Dendritic cell treated with granulocyte-macrophage colony-stimulating factor and Interleukin-4, amounts not matched to agents 40 ng/mL and 50 ng/mL, for 4 days (primary cell): ENCODE measurements around the gene HOXA9.

ENCODE experiments used
- H3K27ac Mint-ChIP-seq: one replicate; pipeline ENCODE4 v1.8.0; 2022; ENCODE audit warnings: mild to moderate bottlenecking, mixed read lengths
- H3K27me3 Mint-ChIP-seq: one replicate; pipeline ENCODE4 v1.8.0; 2022; ENCODE audit warnings: mild to moderate bottlenecking, mixed read lengths
- H3K36me3 Mint-ChIP-seq: one replicate; pipeline ENCODE4 v1.8.0; 2022; ENCODE audit warnings: low read depth, mixed read lengths
- H3K4me1 Mint-ChIP-seq: one replicate; pipeline ENCODE4 v1.8.0; 2022; ENCODE audit warnings: low read depth, mixed read lengths
- H3K4me3 Mint-ChIP-seq: one replicate; pipeline ENCODE4 v1.8.0; 2022; ENCODE audit warnings: mild to moderate bottlenecking, moderate library complexity, mixed read lengths
- H3K9me3 Mint-ChIP-seq: one replicate; pipeline ENCODE4 v1.8.0; 2022; ENCODE audit warnings: mixed read lengths
- intact Hi-C: fragments of 100-400 bp; cut with micrococcal nuclease; formaldehyde crosslinking; loops from one replicate; pipeline ENCODE4 v1.15.0; 2022

The HOXA9 gene

GRCh38 chr7:27196287-27196767 lies 31.0 kb upstream of the HOXA9 start:
- no peaks in the 10 kb centered on the region for H3K36me3 Mint-ChIP-seq
- intact Hi-C loops = loop anchor here (1.0 to 5.0 kb wide), 4 partner anchors 380 to 826 kb away; no protein-coding TSS in a partner anchor
- peaks cover 48% of the 10 kb centered on the region for H3K4me1 Mint-ChIP-seq
- H3K27me3 Mint-ChIP-seq = peaks cover 81% of the 10 kb centered on the region
- H3K9me3 Mint-ChIP-seq = no peaks in the 10 kb centered on the region
- no peak overlapping the region for H3K27ac Mint-ChIP-seq
- no peak overlapping the region for H3K4me3 Mint-ChIP-seq

GRCh38 chr7:27194686-27195379 lies 29.5 kb upstream of the HOXA9 start:
- Mint-ChIP-seq H3K9me3 (no peaks in the 10 kb centered on the region), H3K4me3 (no peak overlapping the region), H3K27me3 (peaks cover 83% of the 10 kb centered on the region), H3K36me3 (no peaks in the 10 kb centered on the region), H3K4me1 (peaks cover 38% of the 10 kb centered on the region), H3K27ac (no peak overlapping the region)
- intact Hi-C loops = loop anchor here (5.0 kb wide), 3 partner anchors 577 to 892 kb away; no protein-coding TSS in a partner anchor

GRCh38 chr7:27194002-27194352 lies 28.6 kb upstream of the HOXA9 start:
- intact Hi-C loops = loop anchor here (5.0 kb wide), 1 partner anchor 893 kb away; no protein-coding TSS in a partner anchor
- H3K4me3 Mint-ChIP-seq = no peak overlapping the region
- no peaks in the 10 kb centered on the region for H3K36me3 Mint-ChIP-seq

GRCh38 chr7:27193335-27194001 lies 28.1 kb upstream of the HOXA9 start:
- H3K27ac Mint-ChIP-seq = no peak overlapping the region

More at GRCh38 chr7:27194002-27194352, 28.6 kb upstream of the HOXA9 start:
- H3K9me3 Mint-ChIP-seq = no peaks in the 10 kb centered on the region
- no peak overlapping the region for H3K27ac Mint-ChIP-seq
- peaks cover 86% of the 10 kb centered on the region for H3K27me3 Mint-ChIP-seq
- H3K4me1 Mint-ChIP-seq = peaks cover 40% of the 10 kb centered on the region

GRCh38 chr7:27192546-27193334 lies 27.4 kb upstream of the HOXA9 start:
- H3K36me3 Mint-ChIP-seq = no peaks in the 10 kb centered on the region
- intact Hi-C loops = loop anchor here (5.0 kb wide), 1 partner anchor 895 kb away; no protein-coding TSS in a partner anchor
- H3K27me3 Mint-ChIP-seq = peaks cover 86% of the 10 kb centered on the region
- H3K4me3 Mint-ChIP-seq = peak overlapping the region; percentile 63
- no peaks in the 10 kb centered on the region for H3K9me3 Mint-ChIP-seq
- H3K27ac Mint-ChIP-seq = no peak overlapping the region
- peaks cover 40% of the 10 kb centered on the region for H3K4me1 Mint-ChIP-seq

More at GRCh38 chr7:27193335-27194001, 28.1 kb upstream of the HOXA9 start:
- no peaks in the 10 kb centered on the region for H3K36me3 Mint-ChIP-seq
- no peak overlapping the region for H3K4me3 Mint-ChIP-seq
- intact Hi-C loops = loop anchor here (5.0 kb wide), 1 partner anchor 894 kb away; no protein-coding TSS in a partner anchor
- no peaks in the 10 kb centered on the region for H3K9me3 Mint-ChIP-seq
- H3K4me1 Mint-ChIP-seq = peaks cover 40% of the 10 kb centered on the region
- H3K27me3 Mint-ChIP-seq = peaks cover 86% of the 10 kb centered on the region

GRCh38 chr7:27191833-27192545 lies 26.7 kb upstream of the HOXA9 start:
- peaks cover 39% of the 10 kb centered on the region for H3K4me1 Mint-ChIP-seq
- intact Hi-C loops = loop anchor here (5.0 kb wide), 1 partner anchor 895 kb away; no protein-coding TSS in a partner anchor

GRCh38 chr7:27191161-27191731 lies 25.9 kb upstream of the HOXA9 start:
- Mint-ChIP-seq H3K27me3 (peaks cover 90% of the 10 kb centered on the region), H3K4me1 (peaks cover 42% of the 10 kb centered on the region), H3K27ac (no peak overlapping the region)

More at GRCh38 chr7:27191833-27192545, 26.7 kb upstream of the HOXA9 start:
- peaks cover 89% of the 10 kb centered on the region for H3K27me3 Mint-ChIP-seq
- H3K36me3 Mint-ChIP-seq = no peaks in the 10 kb centered on the region
- H3K9me3 Mint-ChIP-seq = no peaks in the 10 kb centered on the region
- H3K27ac Mint-ChIP-seq = no peak overlapping the region
- peak overlapping the region; percentile 63 for H3K4me3 Mint-ChIP-seq

GRCh38 chr7:27189997-27190748 lies 24.8 kb upstream of the HOXA9 start:
- H3K36me3 Mint-ChIP-seq = no peaks in the 10 kb centered on the region
- intact Hi-C loops = loop anchor here (5.0 kb wide), 1 partner anchor 897 kb away; no protein-coding TSS in a partner anchor
- peaks cover 52% of the 10 kb centered on the region for H3K4me1 Mint-ChIP-seq
- no peak overlapping the region for H3K27ac Mint-ChIP-seq
- H3K9me3 Mint-ChIP-seq = no peaks in the 10 kb centered on the region
- no peak overlapping the region for H3K4me3 Mint-ChIP-seq
- peaks cover 95% of the 10 kb centered on the region for H3K27me3 Mint-ChIP-seq

More at GRCh38 chr7:27191161-27191731, 25.9 kb upstream of the HOXA9 start:
- no peaks in the 10 kb centered on the region for H3K36me3 Mint-ChIP-seq
- H3K9me3 Mint-ChIP-seq = no peaks in the 10 kb centered on the region
- intact Hi-C loops = loop anchor here (5.0 kb wide), 1 partner anchor 896 kb away; no protein-coding TSS in a partner anchor
- no peak overlapping the region for H3K4me3 Mint-ChIP-seq

GRCh38 chr7:27189295-27189996 lies 24.1 kb upstream of the HOXA9 start:
- H3K9me3 Mint-ChIP-seq = no peaks in the 10 kb centered on the region
- H3K4me1 Mint-ChIP-seq = peaks cover 60% of the 10 kb centered on the region
- intact Hi-C loops = no loop called here
- peaks cover 95% of the 10 kb centered on the region for H3K27me3 Mint-ChIP-seq
- no peaks in the 10 kb centered on the region for H3K36me3 Mint-ChIP-seq
- H3K4me3 Mint-ChIP-seq = peak overlapping the region; percentile 74
- peak overlapping the region; percentile 21 for H3K27ac Mint-ChIP-seq

- peaks cover 95% of the 10 kb centered on the region for H3K27me3 Mint-ChIP-seq
- intact Hi-C loops = no loop called here
- H3K4me3 Mint-ChIP-seq = peak overlapping the region; percentile 74
- H3K27ac Mint-ChIP-seq = peak overlapping the region; percentile 21
- no peaks in the 10 kb centered on the region for H3K9me3 Mint-ChIP-seq
- no peaks in the 10 kb centered on the region for H3K36me3 Mint-ChIP-seq
- peaks cover 60% of the 10 kb centered on the region for H3K4me1 Mint-ChIP-seq
Measured at GRCh38 chr7:27188386-27189294, 23.3 kb upstream of the HOXA9 start.
